HEK293T (cell line): ENCODE measurements around the gene KYNU.

Source experiments
- ARNT ChIP-seq: fragments of 450-650 bp; IDR thresholded peaks from 2 replicates; pipeline ENCODE4 v1.6.1; 2017; ENCODE audit warnings: mild to moderate bottlenecking
- SP1 ChIP-seq: fragments of 450-650 bp; IDR thresholded peaks from 2 replicates; pipeline ENCODE4 v1.6.1; 2017

- TF ChIP-seq SP1 (no peak), ARNT (no peak)
Measured at GRCh38 chr2:142883526-142883925, 6.1 kb downstream of the KYNU start.
